Effector memory CD4-positive, alpha-beta T cell (primary cell): ENCODE measurements around the gene PVALEF.

Experiments used
- DNase-seq, 3 donors: peaks; one replicate each; pipeline ENCODE4 v3.0.0-alpha.2; 2020
- H3K27ac ChIP-seq: 2 replicates; pipeline ENCODE4 v1.7.0; 2013; ENCODE audit warnings: mild to moderate bottlenecking, low read length, moderate library complexity; ENCODE audit not compliant: insufficient read depth, poor library complexity, severe bottlenecking
- H3K27me3 ChIP-seq: replicated peaks from 2 replicates; pipeline ENCODE4 v1.7.0; 2013; ENCODE audit warnings: mild to moderate bottlenecking, low read length; ENCODE audit not compliant: insufficient read depth, control insufficient read depth, poor library complexity, severe bottlenecking
- H3K36me3 ChIP-seq: 2 replicates; pipeline ENCODE4 v1.7.0; 2013; ENCODE audit warnings: mild to moderate bottlenecking, low read length, moderate library complexity; ENCODE audit not compliant: control insufficient read depth, insufficient read depth
- H3K4me1 ChIP-seq: 2 replicates; pipeline ENCODE4 v1.7.0; 2013; ENCODE audit warnings: low read length, mild to moderate bottlenecking; ENCODE audit not compliant: control insufficient read depth, insufficient read depth, poor library complexity, severe bottlenecking
- H3K4me3 ChIP-seq: 2 replicates; pipeline ENCODE4 v1.7.0; 2013; ENCODE audit warnings: low read length, low read depth, mild to moderate bottlenecking; ENCODE audit not compliant: insufficient read depth, poor library complexity, severe bottlenecking
- H3K9me3 ChIP-seq: 2 replicates; pipeline ENCODE4 v1.7.0; 2013; ENCODE audit warnings: mild to moderate bottlenecking, low read length, moderate library complexity; ENCODE audit not compliant: control insufficient read depth

The PVALEF gene

GRCh38 chr17:81121841-81122733, 43.2 kb upstream of the PVALEF start:
- no peaks in the 10 kb centered on the region for H3K36me3 ChIP-seq
- no peaks in the 10 kb centered on the region for H3K27me3 ChIP-seq
- H3K4me1 ChIP-seq: peaks cover 4% of the 10 kb centered on the region
- no peak overlapping the region for H3K4me3 ChIP-seq
- no peak overlapping the region for H3K27ac ChIP-seq
- H3K9me3 ChIP-seq: no peaks in the 10 kb centered on the region
- DNase-seq: no peak

GRCh38 chr17:81123052-81124048, 42.0 kb upstream of the PVALEF start:
- Histone ChIP-seq H3K27ac (no peak overlapping the region), H3K9me3 (no peaks in the 10 kb centered on the region), H3K27me3 (no peaks in the 10 kb centered on the region), H3K36me3 (no peaks in the 10 kb centered on the region), H3K4me1 (peaks cover 4% of the 10 kb centered on the region), H3K4me3 (no peak overlapping the region)
- DNase-seq: no peak

GRCh38 chr17:81124377-81124776, 40.9 kb upstream of the PVALEF start:
- H3K4me3 ChIP-seq: no peak overlapping the region
- no peaks in the 10 kb centered on the region for H3K4me1 ChIP-seq
- no peak overlapping the region for H3K27ac ChIP-seq
- H3K27me3 ChIP-seq: no peaks in the 10 kb centered on the region
- no peaks in the 10 kb centered on the region for H3K9me3 ChIP-seq
- DNase-seq: no peak
- H3K36me3 ChIP-seq: no peaks in the 10 kb centered on the region

GRCh38 chr17:81125573-81126081, 39.7 kb upstream of the PVALEF start:
- DNase-seq: no peak
- H3K4me3 ChIP-seq: no peak overlapping the region
- H3K36me3 ChIP-seq: no peaks in the 10 kb centered on the region
- H3K27me3 ChIP-seq: no peaks in the 10 kb centered on the region
- no peak overlapping the region for H3K27ac ChIP-seq
- H3K4me1 ChIP-seq: no peaks in the 10 kb centered on the region
- no peaks in the 10 kb centered on the region for H3K9me3 ChIP-seq

- no peak overlapping the region for H3K27ac ChIP-seq
- H3K4me3 ChIP-seq: no peak overlapping the region
- H3K27me3 ChIP-seq: no peaks in the 10 kb centered on the region
- H3K4me1 ChIP-seq: no peaks in the 10 kb centered on the region
- no peak for DNase-seq
- no peaks in the 10 kb centered on the region for H3K36me3 ChIP-seq
- H3K9me3 ChIP-seq: no peaks in the 10 kb centered on the region
Observed at GRCh38 chr17:81126281-81127132, 38.8 kb upstream of the PVALEF start.

GRCh38 chr17:81127133-81127455, 38.2 kb upstream of the PVALEF start:
- H3K9me3 ChIP-seq: no peaks in the 10 kb centered on the region
- no peak overlapping the region for H3K27ac ChIP-seq
- no peaks in the 10 kb centered on the region for H3K36me3 ChIP-seq
- no peak for DNase-seq
- no peaks in the 10 kb centered on the region for H3K4me1 ChIP-seq
- no peak overlapping the region for H3K4me3 ChIP-seq
- H3K27me3 ChIP-seq: no peaks in the 10 kb centered on the region

GRCh38 chr17:81127526-81128177, 37.7 kb upstream of the PVALEF start:
- no peak overlapping the region for H3K4me3 ChIP-seq
- no peaks in the 10 kb centered on the region for H3K36me3 ChIP-seq
- no peaks in the 10 kb centered on the region for H3K27me3 ChIP-seq

GRCh38 chr17:81128338-81128737, 37.0 kb upstream of the PVALEF start:
- no peaks in the 10 kb centered on the region for H3K27me3 ChIP-seq
- no peaks in the 10 kb centered on the region for H3K9me3 ChIP-seq
- no peak overlapping the region for H3K27ac ChIP-seq
- H3K4me3 ChIP-seq: no peak overlapping the region
- H3K4me1 ChIP-seq: no peaks in the 10 kb centered on the region
- DNase-seq: no peak
- no peaks in the 10 kb centered on the region for H3K36me3 ChIP-seq

More at GRCh38 chr17:81127526-81128177, 37.7 kb upstream of the PVALEF start:
- H3K9me3 ChIP-seq: no peaks in the 10 kb centered on the region
- no peaks in the 10 kb centered on the region for H3K4me1 ChIP-seq
- no peak overlapping the region for H3K27ac ChIP-seq
- no peak for DNase-seq

GRCh38 chr17:81128774-81129173, 36.5 kb upstream of the PVALEF start:
- Histone ChIP-seq H3K4me1 (no peaks in the 10 kb centered on the region), H3K36me3 (no peaks in the 10 kb centered on the region), H3K4me3 (no peak overlapping the region), H3K27me3 (no peaks in the 10 kb centered on the region), H3K9me3 (no peaks in the 10 kb centered on the region), H3K27ac (no peak overlapping the region)
- no peak for DNase-seq
